ENCODE results near the gene NBAS. TPM values are rescaled to one million over a fixed set of nuclear protein-coding genes. Genes with fewer than 3 reads are reported as not detected.
A peak's percentile ranks its signal among the peaks of the same experiment; 100 is the strongest.

NBAS gene
- total and polyA plus RNA-seq, 9 of the 15 experiments (the other 6 are each of a cell fraction or from before 2014, with no cell fraction given): 15.3 to 94.4 (median 69.9) TPM

DNA sequence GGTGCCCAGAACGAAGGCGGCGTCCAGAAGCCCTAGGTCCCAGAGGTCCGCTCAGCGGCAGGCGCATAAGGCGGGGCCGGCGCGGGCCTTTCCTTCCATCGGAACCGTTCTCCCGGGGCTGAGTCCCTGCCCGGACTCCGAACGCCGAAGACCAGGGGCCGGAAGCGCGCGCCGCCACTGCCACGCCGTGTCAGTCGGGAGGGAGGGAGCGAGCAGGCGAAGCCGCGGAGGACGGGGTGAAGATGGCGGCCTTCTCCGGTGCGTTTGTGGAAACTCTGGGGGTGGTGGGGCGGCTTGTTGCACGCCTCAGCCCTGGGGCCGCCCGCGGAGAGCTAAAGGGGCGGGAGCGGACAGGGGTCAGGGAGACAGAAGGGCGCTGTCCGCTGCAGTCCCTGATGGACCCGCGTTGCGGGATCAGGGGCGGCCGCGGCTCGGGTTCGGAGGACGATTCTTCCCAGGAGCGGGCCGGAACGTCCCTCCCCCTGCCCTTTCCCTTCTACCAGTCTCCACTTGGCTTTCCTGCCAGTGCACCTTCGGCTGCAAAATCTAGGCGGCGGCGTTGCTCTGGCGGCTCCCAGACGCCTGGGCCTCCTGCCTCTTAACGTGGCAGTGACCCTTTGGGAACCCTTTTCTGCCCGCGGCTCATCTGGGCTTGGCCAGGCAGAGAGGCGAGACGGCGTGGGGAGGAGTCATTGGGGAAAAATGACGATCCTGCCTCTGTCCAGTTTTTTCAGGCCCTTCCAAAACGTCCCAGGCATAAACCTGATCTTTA is 30.7 kb upstream of the NBAS start, which contains the start of gene DDX1 (continued):
- TF ChIP-seq, protein P1, sequence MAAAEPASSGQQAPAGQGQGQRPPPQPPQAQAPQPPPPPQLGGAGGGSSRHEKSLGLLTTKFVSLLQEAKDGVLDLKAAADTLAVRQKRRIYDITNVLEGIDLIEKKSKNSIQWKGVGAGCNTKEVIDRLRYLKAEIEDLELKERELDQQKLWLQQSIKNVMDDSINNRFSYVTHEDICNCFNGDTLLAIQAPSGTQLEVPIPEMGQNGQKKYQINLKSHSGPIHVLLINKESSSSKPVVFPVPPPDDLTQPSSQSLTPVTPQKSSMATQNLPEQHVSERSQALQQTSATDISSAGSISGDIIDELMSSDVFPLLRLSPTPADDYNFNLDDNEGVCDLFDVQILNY (CRISPR knock-in tag; IDR thresholded peaks at IDR 0.05): peak; percentile 88
- peak; percentile 100 for TF ChIP-seq KAT7 (CRISPR knock-in tag; IDR thresholded peaks at IDR 0.05; ENCODE audit: borderline replicate concordance)
- TF ChIP-seq RHOXF2B (CRISPR knock-in tag; conservative IDR thresholded peaks at IDR 0.05): no peak
- TF ChIP-seq, protein P2, sequence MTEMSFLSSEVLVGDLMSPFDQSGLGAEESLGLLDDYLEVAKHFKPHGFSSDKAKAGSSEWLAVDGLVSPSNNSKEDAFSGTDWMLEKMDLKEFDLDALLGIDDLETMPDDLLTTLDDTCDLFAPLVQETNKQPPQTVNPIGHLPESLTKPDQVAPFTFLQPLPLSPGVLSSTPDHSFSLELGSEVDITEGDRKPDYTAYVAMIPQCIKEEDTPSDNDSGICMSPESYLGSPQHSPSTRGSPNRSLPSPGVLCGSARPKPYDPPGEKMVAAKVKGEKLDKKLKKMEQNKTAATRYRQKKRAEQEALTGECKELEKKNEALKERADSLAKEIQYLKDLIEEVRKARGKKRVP (CRISPR knock-in tag; IDR thresholded peaks at IDR 0.05): no peak
- no peak for TF ChIP-seq YBX1 (IDR thresholded peaks at IDR 0.05)
- peak; percentile 53 for TF ChIP-seq ZNF239 (CRISPR knock-in tag; IDR thresholded peaks at IDR 0.05)
- no peak for TF ChIP-seq BRF1 (IDR thresholded peaks at IDR 0.05; ENCODE audit: borderline replicate concordance, extremely low read depth, insufficient read length)
- peak; percentile 95 for TF ChIP-seq FUS (optimal IDR thresholded peaks at IDR 0.05; ENCODE audit: low read depth, low read length)
- TF ChIP-seq ZNF584 (CRISPR knock-in tag; IDR thresholded peaks at IDR 0.05; ENCODE audit: low read depth): no peak
- no peak for TF ChIP-seq ZNF699 (CRISPR knock-in tag; IDR thresholded peaks at IDR 0.05; ENCODE audit: insufficient replicate concordance)
- TF ChIP-seq ZNF444 (CRISPR knock-in tag; IDR thresholded peaks at IDR 0.05): no peak
- TF ChIP-seq ZEB2 (IDR thresholded peaks at IDR 0.05): peak; percentile 97
- TF ChIP-seq SREBF2 (CRISPR knock-in tag; IDR thresholded peaks at IDR 0.05): no peak; the same call in 1 of the 2 replicates
- no peak for TF ChIP-seq ZNF780A (CRISPR knock-in tag; IDR thresholded peaks at IDR 0.05)
- peak; percentile 10; the same call in 1 of the 2 replicates for TF ChIP-seq CHD2 (IDR thresholded peaks at IDR 0.05; ENCODE audit: low read depth, low read length)
- TF ChIP-seq SLC30A9 (CRISPR knock-in tag; IDR thresholded peaks at IDR 0.05): no peak
- TF ChIP-seq TCF7L2 (IDR thresholded peaks at IDR 0.05; ENCODE audit: low read depth, low read length): no peak
- TF ChIP-seq, protein P3, sequence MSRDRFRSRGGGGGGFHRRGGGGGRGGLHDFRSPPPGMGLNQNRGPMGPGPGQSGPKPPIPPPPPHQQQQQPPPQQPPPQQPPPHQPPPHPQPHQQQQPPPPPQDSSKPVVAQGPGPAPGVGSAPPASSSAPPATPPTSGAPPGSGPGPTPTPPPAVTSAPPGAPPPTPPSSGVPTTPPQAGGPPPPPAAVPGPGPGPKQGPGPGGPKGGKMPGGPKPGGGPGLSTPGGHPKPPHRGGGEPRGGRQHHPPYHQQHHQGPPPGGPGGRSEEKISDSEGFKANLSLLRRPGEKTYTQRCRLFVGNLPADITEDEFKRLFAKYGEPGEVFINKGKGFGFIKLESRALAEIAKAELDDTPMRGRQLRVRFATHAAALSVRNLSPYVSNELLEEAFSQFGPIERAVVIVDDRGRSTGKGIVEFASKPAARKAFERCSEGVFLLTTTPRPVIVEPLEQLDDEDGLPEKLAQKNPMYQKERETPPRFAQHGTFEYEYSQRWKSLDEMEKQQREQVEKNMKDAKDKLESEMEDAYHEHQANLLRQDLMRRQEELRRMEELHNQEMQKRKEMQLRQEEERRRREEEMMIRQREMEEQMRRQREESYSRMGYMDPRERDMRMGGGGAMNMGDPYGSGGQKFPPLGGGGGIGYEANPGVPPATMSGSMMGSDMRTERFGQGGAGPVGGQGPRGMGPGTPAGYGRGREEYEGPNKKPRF (IDR thresholded peaks at IDR 0.05; ENCODE audit: low read depth, low read length): no peak
- no peak for TF ChIP-seq MAFF (IDR thresholded peaks at IDR 0.05; ENCODE audit: low read length)
- no peak for TF ChIP-seq SMAD2 (IDR thresholded peaks at IDR 0.05; ENCODE audit: low read depth, low read length)
- no peak for TF ChIP-seq SRSF9 (IDR thresholded peaks at IDR 0.05; ENCODE audit: borderline replicate concordance, low read depth, low read length)
- TF ChIP-seq CSDE1 (IDR thresholded peaks at IDR 0.05): no peak
- TF ChIP-seq, protein P4, sequence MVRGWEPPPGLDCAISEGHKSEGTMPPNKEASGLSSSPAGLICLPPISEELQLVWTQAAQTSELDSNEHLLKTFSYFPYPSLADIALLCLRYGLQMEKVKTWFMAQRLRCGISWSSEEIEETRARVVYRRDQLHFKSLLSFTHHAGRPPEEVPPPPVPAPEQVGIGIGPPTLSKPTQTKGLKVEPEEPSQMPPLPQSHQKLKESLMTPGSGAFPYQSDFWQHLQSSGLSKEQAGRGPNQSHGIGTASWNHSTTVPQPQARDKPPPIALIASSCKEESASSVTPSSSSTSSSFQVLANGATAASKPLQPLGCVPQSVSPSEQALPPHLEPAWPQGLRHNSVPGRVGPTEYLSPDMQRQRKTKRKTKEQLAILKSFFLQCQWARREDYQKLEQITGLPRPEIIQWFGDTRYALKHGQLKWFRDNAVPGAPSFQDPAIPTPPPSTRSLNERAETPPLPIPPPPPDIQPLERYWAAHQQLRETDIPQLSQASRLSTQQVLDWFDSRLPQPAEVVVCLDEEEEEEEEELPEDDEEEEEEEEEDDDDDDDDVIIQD (CRISPR knock-in tag; IDR thresholded peaks at IDR 0.05): no peak
- peak; percentile 89 for TF ChIP-seq SIN3B (IDR thresholded peaks at IDR 0.05; ENCODE audit: low read depth)
- no peak for TF ChIP-seq MTA1 (IDR thresholded peaks at IDR 0.05; ENCODE audit: borderline replicate concordance)
- TF ChIP-seq RBM15 (IDR thresholded peaks at IDR 0.05; ENCODE audit: insufficient read depth, low read length): no peak

Data from K562 (cell line).